Duodenal mucosa (tissue), 2 donors: ENCODE data around the gene GNB5.

Experiments
- H3K27ac ChIP-seq: one replicate; pipeline ENCODE4 v1.7.0; 2013; ENCODE audit warnings: low read depth, low read length
- H3K27me3 ChIP-seq, 2 donors: one replicate each; pipeline ENCODE4 v1.7.0; 2013; ENCODE audit warnings: low read length in 2 of 2, control low read depth in 1 of 2; ENCODE audit not compliant: insufficient read depth in 2 of 2, control insufficient read depth in 1 of 2
- H3K36me3 ChIP-seq, 2 donors: one replicate each; pipeline ENCODE4 v1.7.0; 2013; ENCODE audit warnings: low read length in 2 of 2, control low read depth in 1 of 2; ENCODE audit not compliant: insufficient read depth in 2 of 2, control insufficient read depth in 1 of 2
- H3K4me1 ChIP-seq, 2 donors: one replicate each; pipeline ENCODE4 v1.7.0; 2013; ENCODE audit warnings: low read length in 2 of 2, control low read depth in 1 of 2; ENCODE audit not compliant: insufficient read depth in 2 of 2, control insufficient read depth in 1 of 2
- H3K4me3 ChIP-seq, 2 donors: one replicate each; pipeline ENCODE4 v1.7.0; 2013; ENCODE audit warnings: low read length in 2 of 2, low read depth in 1 of 2
- H3K9ac ChIP-seq, 2 donors: one replicate each; pipeline ENCODE4 v1.7.0; 2013; ENCODE audit warnings: low read length in 2 of 2, low read depth in 1 of 2
- H3K9me3 ChIP-seq, 2 donors: one replicate each; pipeline ENCODE4 v1.7.0; 2013; ENCODE audit warnings: low read length in 2 of 2, control low read depth in 1 of 2; ENCODE audit not compliant: control insufficient read depth in 1 of 2

GNB5 gene

DNA sequence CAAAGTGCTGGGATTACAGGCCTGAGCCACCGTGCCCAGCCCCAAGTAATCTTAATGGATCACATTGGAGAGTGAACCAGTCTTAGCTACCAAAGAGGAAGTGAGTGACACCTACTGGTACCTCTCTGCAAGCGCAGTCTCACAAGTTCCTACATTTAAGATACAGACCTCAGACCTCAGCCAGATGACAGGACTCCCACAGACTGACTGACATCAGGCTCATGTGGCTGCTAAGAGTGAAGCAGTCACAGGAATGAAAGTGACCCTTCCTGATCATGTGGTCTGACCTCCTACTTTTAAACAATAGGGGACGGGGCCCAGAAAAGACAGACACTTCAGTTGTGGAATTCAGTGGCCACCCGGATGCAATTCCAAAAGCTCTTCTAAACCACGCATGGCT lies 36.3 kb upstream of the GNB5 start:
- no peaks in the 10 kb centered on the region for H3K27me3 ChIP-seq
- H3K9me3 ChIP-seq, result no peaks in the 10 kb centered on the region
- no peak overlapping the region for H3K4me3 ChIP-seq
- no peak overlapping the region for H3K27ac ChIP-seq
- H3K4me1 ChIP-seq, result no peaks in the 10 kb centered on the region
- H3K9ac ChIP-seq, result no peak overlapping the region
- peaks cover under 1 to 25% of the 10 kb centered on the region in 2 donors for H3K36me3 ChIP-seq

- Histone ChIP-seq H3K4me3 (no peak overlapping the region), H3K27ac (no peak overlapping the region)
These were observed 34.0 kb upstream of the GNB5 start for GRCh38 chr15:52225230-52225629.

GRCh38 chr15:52224211-52224610 lies 33.0 kb upstream of the GNB5 start:
- Histone ChIP-seq H3K4me1 (no peaks in the 10 kb centered on the region), H3K9ac (no peak overlapping the region), H3K9me3 (no peaks in the 10 kb centered on the region), H3K4me3 (no peak overlapping the region), H3K27ac (no peak overlapping the region), H3K27me3 (no peaks in the 10 kb centered on the region), H3K36me3 (peaks cover 5 to 38% of the 10 kb centered on the region in 2 donors)

More at GRCh38 chr15:52225230-52225629, 34.0 kb upstream of the GNB5 start:
- no peaks in the 10 kb centered on the region for H3K4me1 ChIP-seq
- no peaks in the 10 kb centered on the region for H3K9me3 ChIP-seq
- no peak overlapping the region for H3K9ac ChIP-seq
- H3K36me3 ChIP-seq, result peaks cover 5 to 31% of the 10 kb centered on the region in 2 donors
- H3K27me3 ChIP-seq, result no peaks in the 10 kb centered on the region

DNA sequence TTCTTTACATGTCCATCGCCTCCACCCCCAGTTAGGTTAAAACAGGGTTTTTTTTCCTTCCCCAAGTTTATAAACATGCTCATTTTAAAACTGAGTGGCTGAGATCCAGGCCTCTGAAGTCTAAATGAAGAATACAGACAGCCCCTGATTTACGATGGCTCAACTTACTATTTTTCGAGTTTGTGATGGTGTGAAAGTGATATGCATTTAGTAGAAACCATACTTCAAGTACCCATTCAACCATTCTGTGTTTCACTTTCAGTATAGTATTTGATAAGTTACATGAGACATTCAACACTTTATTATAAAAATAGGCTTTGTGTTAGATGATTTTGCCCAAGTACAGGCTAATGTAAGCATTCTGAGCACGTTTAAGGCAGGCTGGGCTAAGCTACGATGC lies 30.5 kb upstream of the GNB5 start:
- peaks cover 5 to 57% of the 10 kb centered on the region in 2 donors for H3K36me3 ChIP-seq
- H3K4me3 ChIP-seq, result peak overlapping the region in 1 of 2 donors; percentile 23
- H3K9ac ChIP-seq, result no peak overlapping the region
- no peak overlapping the region for H3K27ac ChIP-seq
- no peaks in the 10 kb centered on the region for H3K27me3 ChIP-seq
- H3K4me1 ChIP-seq, result no peaks in the 10 kb centered on the region
- no peaks in the 10 kb centered on the region for H3K9me3 ChIP-seq

GRCh38 chr15:52220937-52221660 lies 29.9 kb upstream of the GNB5 start:
- Histone ChIP-seq H3K27me3 (no peaks in the 10 kb centered on the region), H3K9me3 (no peaks in the 10 kb centered on the region), H3K27ac (no peak overlapping the region), H3K9ac (no peak overlapping the region), H3K4me3 (peak overlapping the region in 1 of 2 donors; percentile 23), H3K4me1 (no peaks in the 10 kb centered on the region), H3K36me3 (peaks cover 5 to 54% of the 10 kb centered on the region in 2 donors)

DNA sequence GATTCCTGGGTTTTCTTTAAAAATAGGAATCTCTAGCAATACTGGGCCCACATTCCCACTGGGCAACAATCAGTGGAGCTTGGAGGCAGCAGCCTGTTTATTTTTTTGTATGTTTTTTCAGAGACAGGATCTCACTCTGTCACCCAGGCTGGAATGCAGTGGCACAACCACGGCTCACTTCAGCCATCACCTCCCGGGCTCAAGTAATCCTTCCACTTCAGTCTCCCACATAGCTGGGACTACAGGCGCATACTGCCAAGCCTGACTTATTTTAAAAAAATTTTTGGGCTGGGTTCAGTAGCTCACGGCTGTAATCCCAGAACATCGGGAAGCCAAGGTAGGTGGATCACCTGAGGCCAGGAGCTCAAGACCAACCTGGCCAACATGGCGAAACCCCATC lies 29.1 kb upstream of the GNB5 start:
- no peak overlapping the region for H3K27ac ChIP-seq

GRCh38 chr15:52218816-52219215 lies 27.6 kb upstream of the GNB5 start:
- no peak overlapping the region for H3K9ac ChIP-seq
- no peaks in the 10 kb centered on the region for H3K27me3 ChIP-seq
- peaks cover 5 to 48% of the 10 kb centered on the region in 2 donors for H3K36me3 ChIP-seq
- no peak overlapping the region for H3K4me3 ChIP-seq
- H3K4me1 ChIP-seq, result no peaks in the 10 kb centered on the region
- H3K9me3 ChIP-seq, result no peaks in the 10 kb centered on the region
- no peak overlapping the region for H3K27ac ChIP-seq

More for the DNA sequence above, 29.1 kb upstream of the GNB5 start:
- H3K9ac ChIP-seq, result no peak overlapping the region
- no peak overlapping the region for H3K4me3 ChIP-seq
- H3K36me3 ChIP-seq, result peaks cover 5 to 52% of the 10 kb centered on the region in 2 donors
- no peaks in the 10 kb centered on the region for H3K4me1 ChIP-seq
- no peaks in the 10 kb centered on the region for H3K27me3 ChIP-seq
- no peaks in the 10 kb centered on the region for H3K9me3 ChIP-seq

DNA sequence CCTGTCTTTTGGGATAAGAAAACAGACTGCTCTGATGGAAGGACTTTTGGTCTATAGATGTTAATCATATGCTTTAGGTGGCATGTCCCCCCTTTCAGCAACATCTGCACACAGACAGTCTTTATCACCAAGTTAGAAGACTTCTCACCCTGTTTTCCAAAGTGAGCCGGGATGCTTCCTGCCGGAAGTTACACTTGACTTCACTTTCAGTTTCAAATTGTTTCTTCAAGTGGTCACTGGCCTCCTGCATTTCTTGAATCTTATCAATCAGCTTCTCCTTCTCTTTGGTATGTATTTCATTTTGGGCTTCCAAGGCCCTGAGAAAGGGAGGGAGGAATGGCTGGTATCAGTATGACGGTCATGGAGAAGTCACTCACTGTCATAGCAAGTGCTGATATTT lies 27.2 kb upstream of the GNB5 start:
- H3K4me3 ChIP-seq, result no peak overlapping the region
- no peaks in the 10 kb centered on the region for H3K9me3 ChIP-seq
- peaks cover 5 to 45% of the 10 kb centered on the region in 2 donors for H3K36me3 ChIP-seq
- no peak overlapping the region for H3K27ac ChIP-seq
- H3K4me1 ChIP-seq, result no peaks in the 10 kb centered on the region
- no peak overlapping the region for H3K9ac ChIP-seq
- H3K27me3 ChIP-seq, result no peaks in the 10 kb centered on the region

- Histone ChIP-seq H3K9ac (no peak overlapping the region), H3K27ac (no peak overlapping the region), H3K9me3 (no peaks in the 10 kb centered on the region), H3K4me3 (no peak overlapping the region), H3K27me3 (no peaks in the 10 kb centered on the region), H3K4me1 (no peaks in the 10 kb centered on the region), H3K36me3 (peaks cover 5 to 48% of the 10 kb centered on the region in 2 donors)
These were observed 26.0 kb upstream of the GNB5 start for GRCh38 chr15:52217186-52217585.

GRCh38 chr15:52214553-52214952 lies 23.4 kb upstream of the GNB5 start:
- no peaks in the 10 kb centered on the region for H3K9me3 ChIP-seq
- H3K4me1 ChIP-seq, result no peaks in the 10 kb centered on the region
- H3K4me3 ChIP-seq, result no peak overlapping the region
- no peak overlapping the region for H3K27ac ChIP-seq
- peaks cover 11 to 51% of the 10 kb centered on the region in 2 donors for H3K36me3 ChIP-seq
- no peaks in the 10 kb centered on the region for H3K27me3 ChIP-seq
- H3K9ac ChIP-seq, result no peak overlapping the region
